ENCODE data around the gene MEIS3.

The MEIS3 gene

GRCh38 chr19:47357788-47358680 is 61.3 kb downstream of the MEIS3 start:
- TF ChIP-seq ZNF274 (IDR thresholded peaks at IDR 0.05; ENCODE audit: low read depth, low read length) = no peak
- no peak overlapping the region for H3K4me3 ChIP-seq (ENCODE audit: low read length)

- H3K4me3 ChIP-seq (ENCODE audit: low read length) = no peak overlapping the region
- TF ChIP-seq ZNF274 (IDR thresholded peaks at IDR 0.05; ENCODE audit: low read depth, low read length) = no peak
Measured at GRCh38 chr19:47356900-47357299, 62.4 kb downstream of the MEIS3 start.

GRCh38 chr19:47353307-47353712 is 66.0 kb downstream of the MEIS3 start:
- H3K4me3 ChIP-seq (ENCODE audit: low read length) = no peak overlapping the region
- TF ChIP-seq ZNF274 (IDR thresholded peaks at IDR 0.05; ENCODE audit: low read depth, low read length) = no peak
